ENCODE measurements around the gene PPP2R5A. TPM values are rescaled to one million over a fixed set of nuclear protein-coding genes. Genes with fewer than 3 reads are reported as not detected.
"Not testable (repeated sequence)": the region's sequence is repeated elsewhere in the genome, so short reads cannot be mapped to it uniquely, and the experiment has no call there.

Gene PPP2R5A
- total RNA-seq, 4 donors from 2014 or later, result 57.0 to 63.5 (median 58.9) TPM

DNA sequence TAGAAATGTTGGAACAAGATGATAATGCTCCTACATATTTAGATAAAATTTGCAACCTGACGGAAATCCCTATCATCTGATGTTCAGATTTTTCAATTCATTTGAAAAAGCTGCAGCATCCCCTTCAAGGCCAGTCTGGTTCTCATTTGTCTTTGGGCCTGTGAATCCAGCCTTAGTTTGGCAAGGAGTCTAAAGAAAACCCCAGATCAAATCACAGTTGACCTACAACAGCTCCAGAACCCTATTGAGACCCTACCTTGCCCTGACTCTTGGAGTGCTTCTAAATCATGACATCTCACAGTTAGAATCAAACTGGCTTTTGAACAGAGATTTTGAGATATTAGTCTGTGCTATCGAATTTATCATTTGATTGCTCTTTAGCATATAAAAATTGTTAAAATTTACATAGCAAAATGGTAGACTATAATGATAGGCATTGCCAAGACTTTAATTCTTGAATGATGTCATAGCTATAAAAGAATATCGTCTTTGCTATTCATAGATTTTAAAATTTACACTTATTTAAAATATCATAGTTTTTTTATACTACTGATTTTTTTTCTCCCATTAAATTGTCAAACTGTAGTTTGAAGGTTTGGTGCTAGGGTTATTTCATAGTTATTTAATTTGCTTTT, 2.2 kb downstream of the PPP2R5A start:
- WGBS, result 39% methylated on average over 3 of the region's 3 CpGs
- Histone ChIP-seq H3K27me3 (no peaks in the 10 kb centered on the region), H3K4me1 (peaks cover 52 to 61% (median 58%) of the 10 kb centered on the region in 4 donors), H3K36me3 (no peaks in the 10 kb centered on the region), H3K9me3 (no peaks in the 10 kb centered on the region), H3K27ac (replicated peaks in 1 of 4) (peak overlapping the region; percentile 94 to 100 (median 99)), H3K4me3 (peak overlapping the region; percentile 78 to 95 (median 92))
- no peak for TF ChIP-seq POLR2AphosphoS5 (IDR thresholded peaks at IDR 0.05)
- TF ChIP-seq, protein P1, sequence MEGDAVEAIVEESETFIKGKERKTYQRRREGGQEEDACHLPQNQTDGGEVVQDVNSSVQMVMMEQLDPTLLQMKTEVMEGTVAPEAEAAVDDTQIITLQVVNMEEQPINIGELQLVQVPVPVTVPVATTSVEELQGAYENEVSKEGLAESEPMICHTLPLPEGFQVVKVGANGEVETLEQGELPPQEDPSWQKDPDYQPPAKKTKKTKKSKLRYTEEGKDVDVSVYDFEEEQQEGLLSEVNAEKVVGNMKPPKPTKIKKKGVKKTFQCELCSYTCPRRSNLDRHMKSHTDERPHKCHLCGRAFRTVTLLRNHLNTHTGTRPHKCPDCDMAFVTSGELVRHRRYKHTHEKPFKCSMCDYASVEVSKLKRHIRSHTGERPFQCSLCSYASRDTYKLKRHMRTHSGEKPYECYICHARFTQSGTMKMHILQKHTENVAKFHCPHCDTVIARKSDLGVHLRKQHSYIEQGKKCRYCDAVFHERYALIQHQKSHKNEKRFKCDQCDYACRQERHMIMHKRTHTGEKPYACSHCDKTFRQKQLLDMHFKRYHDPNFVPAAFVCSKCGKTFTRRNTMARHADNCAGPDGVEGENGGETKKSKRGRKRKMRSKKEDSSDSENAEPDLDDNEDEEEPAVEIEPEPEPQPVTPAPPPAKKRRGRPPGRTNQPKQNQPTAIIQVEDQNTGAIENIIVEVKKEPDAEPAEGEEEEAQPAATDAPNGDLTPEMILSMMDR (IDR thresholded peaks at IDR 0.05), result no peak
- no peak for TF ChIP-seq POLR2A (IDR thresholded peaks at IDR 0.05; ENCODE audit: low read depth)
- no peak for TF ChIP-seq EP300 (IDR thresholded peaks at IDR 0.05)
- no peak for DNase-seq (ENCODE audit: extremely low spot score)
- intact Hi-C loops (cut with DNase I), result no loop called here

DNA sequence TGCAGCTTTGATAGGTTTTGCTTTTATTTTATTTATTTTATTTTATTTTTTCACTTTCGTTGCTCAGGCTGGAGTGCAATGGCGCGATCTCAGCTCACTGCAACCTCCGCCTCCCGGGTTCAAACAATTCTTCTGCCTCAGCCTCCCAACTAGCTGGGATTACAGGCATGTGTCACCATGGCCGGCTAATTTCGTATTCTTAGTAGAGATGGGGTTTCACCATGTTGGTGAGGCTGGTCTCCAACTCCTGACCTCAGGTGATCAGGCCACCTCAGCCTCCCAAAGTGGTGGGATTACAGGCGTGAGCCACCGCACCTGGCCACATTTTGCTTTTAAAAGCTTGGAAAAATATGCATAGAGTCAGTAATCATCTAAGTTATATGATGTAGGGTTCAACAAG, 2.8 kb downstream of the PPP2R5A start:
- H3K9me3 ChIP-seq; DNase-seq (ENCODE audit: extremely low spot score); intact Hi-C loops (cut with DNase I); H3K27me3 ChIP-seq; H3K36me3 ChIP-seq: not testable (repeated sequence)
- 67% methylated on average over 9 of the region's 9 CpGs for WGBS
- Histone ChIP-seq H3K27ac (replicated peaks in 1 of 4) (peak overlapping the region; percentile 55 to 100 (median 96)), H3K4me1 (peaks cover 59 to 67% (median 64%) of the 10 kb centered on the region in 4 donors), H3K4me3 (peak overlapping the region; percentile 78 to 95 (median 92))

DNA sequence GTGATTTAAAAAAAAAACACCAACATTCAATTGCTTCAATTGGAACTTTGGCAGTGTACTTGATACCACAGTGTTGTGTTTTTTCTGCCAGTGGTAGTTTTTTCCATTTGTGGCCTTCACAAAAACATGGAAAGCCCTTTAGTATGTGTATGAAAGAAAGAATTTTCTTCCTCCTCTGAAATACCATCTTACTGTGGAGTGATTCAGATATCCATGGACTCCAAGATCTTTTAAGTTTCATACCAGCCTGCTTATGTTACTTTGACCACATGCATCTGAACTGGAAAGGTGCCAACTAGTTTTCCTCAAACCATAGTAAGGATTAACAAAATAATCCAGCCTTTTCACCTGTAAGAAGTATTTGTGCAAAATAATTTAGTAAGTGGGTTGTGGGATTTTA, 3.4 kb downstream of the PPP2R5A start:
- Histone ChIP-seq H3K4me1 (peaks cover 65 to 74% (median 70%) of the 10 kb centered on the region in 4 donors), H3K27me3 (no peaks in the 10 kb centered on the region), H3K27ac (replicated peaks in 1 of 4) (peak overlapping the region in 3 of 4 donors; percentile 94 to 100 (median 99)), H3K36me3 (no peaks in the 10 kb centered on the region), H3K4me3 (peak overlapping the region; percentile 78 to 95 (median 92)), H3K9me3 (no peaks in the 10 kb centered on the region)
- no peak for TF ChIP-seq POLR2AphosphoS5 (IDR thresholded peaks at IDR 0.05)
- TF ChIP-seq EP300 (IDR thresholded peaks at IDR 0.05), result no peak
- TF ChIP-seq POLR2A (IDR thresholded peaks at IDR 0.05; ENCODE audit: low read depth), result no peak
- TF ChIP-seq, protein P1 (IDR thresholded peaks at IDR 0.05), result no peak
- DNase-seq (ENCODE audit: extremely low spot score), result no peak
- intact Hi-C loops (cut with DNase I), result no loop called here

DNA sequence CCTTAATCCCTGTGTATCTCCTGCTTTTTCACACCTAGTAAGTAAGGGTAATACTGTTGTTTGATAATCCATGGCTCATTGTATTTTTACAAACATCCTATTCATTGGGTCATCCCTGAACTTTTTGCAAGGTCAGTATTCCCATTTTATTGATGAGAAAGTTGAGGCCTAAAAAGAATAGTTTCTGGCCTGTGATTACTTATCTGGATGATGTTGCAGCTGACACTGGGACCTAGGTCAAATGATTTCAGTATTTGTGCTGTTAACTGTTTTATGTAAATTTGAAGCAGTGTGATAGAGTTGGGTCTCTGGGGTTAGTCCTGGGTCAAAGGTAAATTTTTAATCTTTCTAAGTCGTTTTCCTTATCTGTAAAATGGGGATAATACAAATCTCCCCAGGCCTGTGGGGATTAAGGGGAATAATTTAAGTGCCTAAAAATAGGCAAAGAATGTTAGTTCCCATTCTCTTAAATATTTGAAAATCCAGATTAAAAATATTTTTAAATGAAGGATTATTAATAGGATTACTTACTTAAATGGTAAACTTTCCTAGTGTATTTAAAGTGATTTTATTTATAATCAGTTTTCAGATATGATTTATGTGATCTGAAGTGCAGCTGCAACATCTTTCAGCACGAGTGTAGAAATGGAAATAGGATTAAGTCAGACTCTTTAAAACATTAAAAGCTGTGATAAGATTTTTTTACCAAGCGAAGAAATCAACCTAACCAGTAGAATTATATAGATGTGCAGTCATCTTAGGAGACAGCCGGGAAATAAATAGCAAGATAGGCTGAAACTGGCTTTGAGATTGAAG, 4.3 kb downstream of the PPP2R5A start:
- Histone ChIP-seq H3K9me3 (no peaks in the 10 kb centered on the region), H3K27ac (replicated peaks in 1 of 4) (peak overlapping the region in 3 of 4 donors; percentile 0 to 100 (median 1)), H3K27me3 (no peaks in the 10 kb centered on the region), H3K36me3 (no peaks in the 10 kb centered on the region), H3K4me1 (peaks cover 63 to 71% (median 70%) of the 10 kb centered on the region in 4 donors), H3K4me3 (peak overlapping the region in 3 of 4 donors; percentile 2 to 90 (median 13))
- WGBS, result 58% methylated on average over 4 of the region's 4 CpGs
- DNase-seq (ENCODE audit: extremely low spot score), result no peak
- TF ChIP-seq EP300 (IDR thresholded peaks at IDR 0.05), result no peak
- no peak for TF ChIP-seq POLR2AphosphoS5 (IDR thresholded peaks at IDR 0.05)
- TF ChIP-seq POLR2A (IDR thresholded peaks at IDR 0.05; ENCODE audit: low read depth), result no peak
- intact Hi-C loops (cut with DNase I), result loop anchor here (5.0 kb wide), 2 partner anchors 78 to 163 kb away; no protein-coding TSS in a partner anchor

DNA sequence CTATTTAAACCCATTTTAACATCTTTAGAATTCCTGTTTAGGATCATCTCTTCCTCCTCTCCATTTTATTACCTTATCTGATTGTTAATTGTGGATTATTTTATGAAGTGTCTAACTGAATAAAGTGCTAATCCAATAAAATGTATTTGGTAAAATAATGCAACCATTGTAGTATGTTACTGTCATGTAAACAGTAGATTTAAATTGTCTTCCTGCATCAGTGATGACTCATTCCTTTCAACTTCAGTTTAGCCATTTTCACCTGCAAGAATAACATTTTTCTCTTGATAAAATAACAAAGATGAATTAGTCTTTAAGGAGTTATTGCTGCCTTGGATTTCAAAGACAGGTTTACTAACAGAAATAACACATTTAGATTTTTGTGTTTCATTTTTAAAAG, 5.4 kb downstream of the PPP2R5A start:
- peak overlapping the region in 1 of 4 donors; percentile 34 for H3K27ac ChIP-seq (replicated peaks in 1 of 4)
- no peaks in the 10 kb centered on the region for H3K27me3 ChIP-seq
- intact Hi-C loops (cut with DNase I), result loop anchor here (5.0 kb wide), 2 partner anchors 77 to 162 kb away; no protein-coding TSS in a partner anchor

More for the DNA sequence above, 5.4 kb downstream of the PPP2R5A start:
- DNase-seq (ENCODE audit: extremely low spot score), result no peak
- Histone ChIP-seq H3K4me1 (peaks cover 71 to 83% (median 77%) of the 10 kb centered on the region in 4 donors), H3K36me3 (no peaks in the 10 kb centered on the region), H3K9me3 (no peaks in the 10 kb centered on the region), H3K4me3 (peak overlapping the region in 1 of 4 donors; percentile 7)
- no peak for TF ChIP-seq POLR2AphosphoS5 (IDR thresholded peaks at IDR 0.05)
- TF ChIP-seq, protein P1 (IDR thresholded peaks at IDR 0.05), result no peak
- TF ChIP-seq EP300 (IDR thresholded peaks at IDR 0.05), result no peak
- TF ChIP-seq POLR2A (IDR thresholded peaks at IDR 0.05; ENCODE audit: low read depth), result no peak
